ENCODE results near the gene RAB4A. TPM values are rescaled to one million over a fixed set of nuclear protein-coding genes. Genes with fewer than 3 reads are reported as not detected.

The RAB4A gene
- total and polyA plus RNA-seq, 2 of the 13 experiments (the other 11 are each of a cell fraction or from before 2014, with no cell fraction given), result 56.0 to 80.1 TPM

GRCh38 chr1:229225331-229225782 lies 45.6 kb upstream of the RAB4A start (continued):
- TF ChIP-seq FOXP4 (CRISPR knock-in tag; IDR thresholded peaks at IDR 0.05), result peak; percentile 58
- no peak for TF ChIP-seq KAT7 (CRISPR knock-in tag; IDR thresholded peaks at IDR 0.05; ENCODE audit: borderline replicate concordance)
- peak; percentile 47 for TF ChIP-seq ARID5B (CRISPR knock-in tag; IDR thresholded peaks at IDR 0.05)
- peak; percentile 49; the same call in 1 of the 2 replicates for TF ChIP-seq YEATS4 (CRISPR knock-in tag; IDR thresholded peaks at IDR 0.05; ENCODE audit: borderline replicate concordance)
- no peak for TF ChIP-seq ZFY (CRISPR knock-in tag; IDR thresholded peaks at IDR 0.05)
- TF ChIP-seq NFKBIZ (CRISPR knock-in tag; IDR thresholded peaks at IDR 0.05), result no peak
- 0 out of 2 replicates have a peak, but pooled peaks have one; percentile 41 for TF ChIP-seq PITX1 (CRISPR knock-in tag; IDR thresholded peaks at IDR 0.05)
- TF ChIP-seq ZNF691 (CRISPR knock-in tag; IDR thresholded peaks at IDR 0.05; ENCODE audit: borderline replicate concordance, low read depth), result peak; percentile 64; the same call in 1 of the 2 replicates
- no peak for TF ChIP-seq HNRNPUL1 (IDR thresholded peaks at IDR 0.05; ENCODE audit: low read depth, low read length)
- TF ChIP-seq SAP130 (CRISPR knock-in tag; IDR thresholded peaks at IDR 0.05; ENCODE audit: low read depth), result peak; percentile 50; the same call in 1 of the 2 replicates
- TF ChIP-seq RAD21 (CRISPR knock-in tag; IDR thresholded peaks at IDR 0.05), result peak; percentile 18; the same call in 1 of the 2 replicates
- TF ChIP-seq HIC2 (CRISPR knock-in tag; IDR thresholded peaks at IDR 0.05; ENCODE audit: low read depth), result peak; percentile 80; the same call in 1 of the 2 replicates
- no peak; the same call in 1 of the 2 replicates for TF ChIP-seq ZNF747 (CRISPR knock-in tag; IDR thresholded peaks at IDR 0.05; ENCODE audit: borderline replicate concordance)
- TF ChIP-seq MAFG (CRISPR knock-in tag; IDR thresholded peaks at IDR 0.05), result no peak
- TF ChIP-seq CREBL2 (CRISPR knock-in tag; IDR thresholded peaks at IDR 0.05; ENCODE audit: borderline replicate concordance), result no peak
- TF ChIP-seq ZNF770 (CRISPR knock-in tag; IDR thresholded peaks at IDR 0.05), result peak; percentile 22; the same call in 1 of the 2 replicates

Data from HepG2 (cell line).